ENCODE results near the gene APBA2. TPM values are rescaled to one million over a fixed set of nuclear protein-coding genes. Genes with fewer than 3 reads are reported as not detected.
A peak's percentile ranks its signal among the peaks of the same experiment; 100 is the strongest.
"Not testable (repeated sequence)": the region's sequence is repeated elsewhere in the genome, so short reads cannot be mapped to it uniquely, and the experiment has no call there.

The APBA2 gene
- total and polyA plus RNA-seq, 3 donors from 2014 or later, result 18.5 to 37.7 (median 29.5) TPM

DNA sequence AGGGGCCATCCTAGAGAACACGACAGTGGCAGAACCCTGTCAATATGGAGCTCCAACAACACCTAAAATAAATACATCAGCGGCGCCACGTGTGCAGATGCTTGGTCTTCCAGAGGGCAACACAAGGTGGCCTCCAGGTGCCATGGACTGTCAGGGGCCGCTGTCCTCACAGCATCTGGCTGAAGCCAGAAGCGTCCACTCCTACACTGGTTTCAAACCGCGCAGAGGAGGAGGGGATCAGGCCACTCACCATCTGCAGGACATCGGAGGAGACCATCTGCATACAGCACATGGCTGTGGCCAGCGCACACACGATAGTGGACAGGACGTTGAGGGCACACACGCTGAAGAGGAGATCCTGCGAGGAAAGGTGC lies 265.7 kb downstream of the APBA2 start:
- Histone ChIP-seq H3K36me3 (ENCODE audit: low read depth, missing control alignments) (no peaks in the 10 kb centered on the region), H3K4me1 (no peaks in the 10 kb centered on the region), H3K27me3 (no peaks in the 10 kb centered on the region), H3K4me3 (no peak overlapping the region), H3K9me3 (no peaks in the 10 kb centered on the region), H3K27ac (no peak overlapping the region)
- DNase-seq, result no peak
- 90 to 95% methylated on average over 9 to 14 of the region's 14 CpGs for WGBS, 2 donors
- TF ChIP-seq, protein P1, sequence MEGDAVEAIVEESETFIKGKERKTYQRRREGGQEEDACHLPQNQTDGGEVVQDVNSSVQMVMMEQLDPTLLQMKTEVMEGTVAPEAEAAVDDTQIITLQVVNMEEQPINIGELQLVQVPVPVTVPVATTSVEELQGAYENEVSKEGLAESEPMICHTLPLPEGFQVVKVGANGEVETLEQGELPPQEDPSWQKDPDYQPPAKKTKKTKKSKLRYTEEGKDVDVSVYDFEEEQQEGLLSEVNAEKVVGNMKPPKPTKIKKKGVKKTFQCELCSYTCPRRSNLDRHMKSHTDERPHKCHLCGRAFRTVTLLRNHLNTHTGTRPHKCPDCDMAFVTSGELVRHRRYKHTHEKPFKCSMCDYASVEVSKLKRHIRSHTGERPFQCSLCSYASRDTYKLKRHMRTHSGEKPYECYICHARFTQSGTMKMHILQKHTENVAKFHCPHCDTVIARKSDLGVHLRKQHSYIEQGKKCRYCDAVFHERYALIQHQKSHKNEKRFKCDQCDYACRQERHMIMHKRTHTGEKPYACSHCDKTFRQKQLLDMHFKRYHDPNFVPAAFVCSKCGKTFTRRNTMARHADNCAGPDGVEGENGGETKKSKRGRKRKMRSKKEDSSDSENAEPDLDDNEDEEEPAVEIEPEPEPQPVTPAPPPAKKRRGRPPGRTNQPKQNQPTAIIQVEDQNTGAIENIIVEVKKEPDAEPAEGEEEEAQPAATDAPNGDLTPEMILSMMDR (IDR thresholded peaks at IDR 0.05), result no peak
- intact Hi-C loops (cut with DNase I; ENCODE audit: low total_unique reads), result no loop called here

- no peak for DNase-seq
- Histone ChIP-seq H3K27me3 (no peaks in the 10 kb centered on the region), H3K27ac (no peak overlapping the region), H3K4me1 (no peaks in the 10 kb centered on the region), H3K36me3 (ENCODE audit: low read depth, missing control alignments) (no peaks in the 10 kb centered on the region), H3K4me3 (no peak overlapping the region), H3K9me3 (no peaks in the 10 kb centered on the region)
- TF ChIP-seq, protein P1 (IDR thresholded peaks at IDR 0.05), result no peak
- no peak for TF ChIP-seq POLR2A (IDR thresholded peaks at IDR 0.05)
- intact Hi-C loops (cut with DNase I; ENCODE audit: low total_unique reads), result no loop called here
- 82 to 91% methylated on average over 14 of the region's 14 CpGs for WGBS, 2 donors
Observed at GRCh38 chr15:29156521-29156920, 270.7 kb downstream of the APBA2 start.

DNA sequence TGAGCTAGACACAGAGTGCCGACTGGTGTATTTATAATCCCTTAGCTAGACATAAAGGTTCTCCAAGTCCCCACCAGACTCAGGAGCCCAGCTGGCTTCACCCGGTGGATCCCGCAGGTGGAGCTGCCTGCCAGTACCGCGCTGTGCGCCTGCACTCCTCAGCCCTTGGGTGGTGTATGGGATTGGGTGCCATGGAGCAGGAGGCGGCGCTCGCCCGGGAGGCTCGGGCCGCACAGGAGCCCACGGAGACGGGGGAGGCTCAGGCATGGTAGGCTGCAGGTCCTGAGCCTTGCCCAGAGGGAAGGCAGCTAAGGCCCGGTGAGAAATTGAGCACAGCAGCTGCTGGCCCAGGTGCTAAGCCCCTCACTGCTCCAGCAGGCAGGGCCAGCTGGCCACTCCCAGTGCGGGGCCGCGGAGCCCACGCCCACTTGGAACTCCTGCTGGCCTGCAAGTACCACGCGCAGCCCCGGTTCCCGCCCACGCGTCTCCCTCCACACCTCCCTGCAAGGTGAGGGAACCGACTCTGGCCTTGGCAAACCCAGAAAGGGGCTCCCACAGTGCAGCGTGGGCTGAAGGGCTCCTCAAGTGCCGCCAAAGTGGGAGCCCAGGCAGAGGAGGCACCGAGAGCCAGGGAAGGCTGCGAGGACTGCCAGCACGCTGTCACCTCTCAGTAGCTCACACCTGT lies 274.1 kb downstream of the APBA2 start:
- no peak overlapping the region for H3K27ac ChIP-seq
- H3K36me3 ChIP-seq (ENCODE audit: low read depth, missing control alignments), result no peaks in the 10 kb centered on the region
- no peaks in the 10 kb centered on the region for H3K9me3 ChIP-seq
- H3K4me3 ChIP-seq, result peak overlapping the region; percentile 32 to 44
- WGBS, 2 donors, result 53 to 78% methylated on average over 17 to 31 of the region's 31 CpGs
- TF ChIP-seq POLR2A (IDR thresholded peaks at IDR 0.05), result no peak
- TF ChIP-seq, protein P1 (IDR thresholded peaks at IDR 0.05), result no peak
- no peak for DNase-seq
- intact Hi-C loops (cut with DNase I; ENCODE audit: low total_unique reads), result no loop called here
- no peaks in the 10 kb centered on the region for H3K4me1 ChIP-seq
- H3K27me3 ChIP-seq, result no peaks in the 10 kb centered on the region

DNA sequence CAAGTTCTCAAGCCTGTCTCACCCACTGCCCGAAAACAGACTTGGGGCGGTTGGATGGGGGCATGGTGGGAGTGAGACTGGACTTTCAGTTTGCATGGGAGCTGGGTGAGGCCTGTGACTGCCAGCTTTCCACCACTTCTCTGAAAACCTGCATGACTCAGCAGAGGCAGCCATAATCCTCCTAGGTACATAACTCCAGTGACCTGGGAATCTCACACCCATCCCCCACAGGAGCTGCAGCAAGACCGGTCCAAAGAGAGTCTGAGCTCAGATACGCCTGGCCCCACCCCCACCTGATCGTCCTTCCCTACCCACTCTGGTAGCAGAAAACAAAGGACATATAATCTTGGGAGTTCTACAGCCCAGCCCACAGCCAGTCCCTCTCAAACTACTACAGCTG lies 276.6 kb downstream of the APBA2 start:
- Histone ChIP-seq H3K36me3 (ENCODE audit: low read depth, missing control alignments) (no peaks in the 10 kb centered on the region), H3K4me3 (no peak overlapping the region), H3K4me1 (no peaks in the 10 kb centered on the region), H3K27me3 (no peaks in the 10 kb centered on the region), H3K9me3 (no peaks in the 10 kb centered on the region), H3K27ac (no peak overlapping the region)
- 88 to 97% methylated on average over 5 of the region's 5 CpGs for WGBS, 2 donors
- no peak for TF ChIP-seq POLR2A (IDR thresholded peaks at IDR 0.05)
- TF ChIP-seq, protein P1 (IDR thresholded peaks at IDR 0.05), result no peak
- intact Hi-C loops (cut with DNase I; ENCODE audit: low total_unique reads), result no loop called here
- no peak for DNase-seq

- H3K36me3 ChIP-seq (ENCODE audit: low read depth, missing control alignments); DNase-seq; H3K4me3 ChIP-seq; H3K9me3 ChIP-seq; H3K4me1 ChIP-seq; H3K27ac ChIP-seq; intact Hi-C loops (cut with DNase I; ENCODE audit: low total_unique reads); H3K27me3 ChIP-seq: not testable (repeated sequence)
- 91 to 97% methylated on average over 2 of the region's 2 CpGs for WGBS, 2 donors
Observed at GRCh38 chr15:29167122-29167521, 281.3 kb downstream of the APBA2 start.

Other genes with a start within 250 kb of the APBA2 start
- 10 to 100 TPM in 1 of 2 donors, 1 to 10 TPM in 1; 7.2 to 17.6 TPM for gene GOLGA8M, start 173.6 kb upstream of the APBA2 start, total RNA-seq
- 8.7 TPM for gene GOLGA8M, start 173.6 kb upstream of the APBA2 start, polyA plus RNA-seq (ENCODE audit: insufficient read depth, low read depth, low replicate concordance)
- 10 to 100 TPM in 1 of 2 donors, 1 to 10 TPM in 1; 4.3 to 13.6 TPM for gene GOLGA6L7, start 37.3 kb upstream of the APBA2 start, total RNA-seq
- 15.7 TPM for gene GOLGA6L7, start 37.3 kb upstream of the APBA2 start, polyA plus RNA-seq (ENCODE audit: insufficient read depth, low read depth, low replicate concordance)